NT2/D1 (cell line): Measurements from ENCODE around the gene RERG.

Experiments used
- DNase-seq: peaks from one replicate; pipeline ENCODE4 v3.0.0-alpha.2; 2011; ENCODE audit warnings: low read depth, low spot score
- H3K27me3 ChIP-seq: 2 replicates; pipeline ENCODE4 v1.6.0; 2011; ENCODE audit warnings: mild to moderate bottlenecking; ENCODE audit not compliant: insufficient read length, insufficient read depth
- H3K36me3 ChIP-seq: 2 replicates; pipeline ENCODE4 v1.6.1; 2011; ENCODE audit warnings: mild to moderate bottlenecking, low read length, mixed read lengths; ENCODE audit not compliant: insufficient read depth, insufficient read length
- H3K4me1 ChIP-seq: 2 replicates; pipeline ENCODE4 v1.5.1; 2011; ENCODE audit not compliant: insufficient read depth, insufficient read length
- H3K4me3 ChIP-seq: 2 replicates; pipeline ENCODE4 v1.5.1; 2011; ENCODE audit warnings: low read depth; ENCODE audit not compliant: insufficient read length
- H3K9ac ChIP-seq: 2 replicates; pipeline ENCODE4 v1.6.0; 2011; ENCODE audit warnings: low read depth; ENCODE audit not compliant: insufficient read length
- H3K9me3 ChIP-seq: 2 replicates; pipeline ENCODE4 v1.5.1; 2011; ENCODE audit warnings: mild to moderate bottlenecking, low read length; ENCODE audit not compliant: insufficient read depth
- SUZ12 ChIP-seq: IDR thresholded peaks from 2 replicates; pipeline ENCODE4 v1.6.1; 2011; ENCODE audit not compliant: insufficient read length, insufficient read depth; ENCODE audit errors: extremely low read depth
- YY1 ChIP-seq: IDR thresholded peaks from 2 replicates; pipeline ENCODE4 v1.6.1; 2011; ENCODE audit not compliant: insufficient read length, insufficient read depth
- ZNF274 ChIP-seq: IDR thresholded peaks from 2 replicates; pipeline ENCODE4 v1.6.1; 2011; ENCODE audit warnings: mild to moderate bottlenecking, low read depth, low read length

Gene RERG

GRCh38 chr12:15196678-15197505 is 24.3 kb downstream of the RERG start:
- H3K4me1 ChIP-seq, result no peaks in the 10 kb centered on the region
- H3K9ac ChIP-seq, result no peak overlapping the region
- no peak for TF ChIP-seq YY1
- no peak for TF ChIP-seq SUZ12
- TF ChIP-seq ZNF274, result no peak
- no peaks in the 10 kb centered on the region for H3K36me3 ChIP-seq
- no peak overlapping the region for H3K4me3 ChIP-seq
- H3K9me3 ChIP-seq, result no peaks in the 10 kb centered on the region
- H3K27me3 ChIP-seq, result no peaks in the 10 kb centered on the region
- no peak for DNase-seq

GRCh38 chr12:15196221-15196620 is 25.0 kb downstream of the RERG start:
- no peak overlapping the region for H3K4me3 ChIP-seq
- TF ChIP-seq ZNF274 (no peak), YY1 (no peak), SUZ12 (no peak)

GRCh38 chr12:15194456-15195368 is 26.5 kb downstream of the RERG start:
- Histone ChIP-seq H3K4me3 (no peak overlapping the region), H3K9ac (no peak overlapping the region), H3K27me3 (no peaks in the 10 kb centered on the region), H3K36me3 (no peaks in the 10 kb centered on the region), H3K9me3 (no peaks in the 10 kb centered on the region), H3K4me1 (no peaks in the 10 kb centered on the region)
- DNase-seq, result no peak
- no peak for TF ChIP-seq SUZ12
- TF ChIP-seq YY1, result no peak
- TF ChIP-seq ZNF274, result no peak

More at GRCh38 chr12:15196221-15196620, 25.0 kb downstream of the RERG start:
- no peak for DNase-seq
- Histone ChIP-seq H3K4me1 (no peaks in the 10 kb centered on the region), H3K36me3 (no peaks in the 10 kb centered on the region), H3K27me3 (no peaks in the 10 kb centered on the region), H3K9me3 (no peaks in the 10 kb centered on the region), H3K9ac (no peak overlapping the region)

GRCh38 chr12:15193946-15194345 is 27.3 kb downstream of the RERG start:
- Histone ChIP-seq H3K9me3 (no peaks in the 10 kb centered on the region), H3K36me3 (no peaks in the 10 kb centered on the region), H3K27me3 (no peaks in the 10 kb centered on the region), H3K4me3 (no peak overlapping the region), H3K4me1 (no peaks in the 10 kb centered on the region), H3K9ac (no peak overlapping the region)
- TF ChIP-seq YY1, result no peak
- TF ChIP-seq SUZ12, result no peak
- TF ChIP-seq ZNF274, result no peak
- DNase-seq, result no peak

GRCh38 chr12:15192720-15193119 is 28.5 kb downstream of the RERG start:
- no peaks in the 10 kb centered on the region for H3K27me3 ChIP-seq
- TF ChIP-seq YY1 (no peak), ZNF274 (no peak), SUZ12 (no peak)
- H3K36me3 ChIP-seq, result no peaks in the 10 kb centered on the region
- DNase-seq, result no peak
- H3K9me3 ChIP-seq, result no peaks in the 10 kb centered on the region
- H3K9ac ChIP-seq, result no peak overlapping the region
- H3K4me3 ChIP-seq, result no peak overlapping the region
- no peaks in the 10 kb centered on the region for H3K4me1 ChIP-seq

GRCh38 chr12:15188127-15188526 is 33.1 kb downstream of the RERG start:
- no peak for DNase-seq
- no peak overlapping the region for H3K9ac ChIP-seq
- no peak overlapping the region for H3K4me3 ChIP-seq
- H3K4me1 ChIP-seq, result no peaks in the 10 kb centered on the region
- no peaks in the 10 kb centered on the region for H3K9me3 ChIP-seq
- no peaks in the 10 kb centered on the region for H3K27me3 ChIP-seq
- H3K36me3 ChIP-seq, result no peaks in the 10 kb centered on the region
- TF ChIP-seq ZNF274 (no peak), SUZ12 (no peak), YY1 (no peak)

- Histone ChIP-seq H3K9ac (no peak overlapping the region), H3K9me3 (no peaks in the 10 kb centered on the region), H3K4me1 (no peaks in the 10 kb centered on the region), H3K27me3 (no peaks in the 10 kb centered on the region), H3K36me3 (no peaks in the 10 kb centered on the region), H3K4me3 (no peak overlapping the region)
- no peak for TF ChIP-seq SUZ12
- no peak for TF ChIP-seq YY1
- no peak for TF ChIP-seq ZNF274
- DNase-seq, result no peak
These were observed 34.6 kb downstream of the RERG start for GRCh38 chr12:15186597-15186996.
